Fibroblast of villous mesenchyme (primary cell): ENCODE data around the gene GRIK2. TPM values are rescaled to one million over a fixed set of nuclear protein-coding genes. Genes with fewer than 3 reads are reported as not detected.

Experiments
- DNase-seq: peaks from one replicate; pipeline ENCODE4 v3.0.0-alpha.2; 2010; ENCODE audit warnings: low read depth
- H3K4me3 ChIP-seq: 2 replicates; pipeline ENCODE4 v1.5.1; 2011; ENCODE audit warnings: low read depth, mild to moderate bottlenecking, low read length
- total RNA-seq: library from RNA; depleted of rRNA; stranded (reverse); fragments of >200 nt; gene quantifications from 2 replicates; pipeline ENCODE4 v1.2.3, GENCODE V29; 2012
- TF ChIP-seq, protein P1 (sequence below): IDR thresholded peaks from 2 replicates; pipeline ENCODE4 v1.5.1; 2012; ENCODE audit warnings: low read depth, mild to moderate bottlenecking, low read length; ENCODE audit not compliant: insufficient read depth

The GRIK2 gene
- total RNA-seq, 1 donor = 15.1 TPM

GRCh38 chr6:102114402-102114801, 720.9 kb downstream of the GRIK2 start:
- DNase-seq = no peak
- no peak overlapping the region for H3K4me3 ChIP-seq
- TF ChIP-seq, protein P1, sequence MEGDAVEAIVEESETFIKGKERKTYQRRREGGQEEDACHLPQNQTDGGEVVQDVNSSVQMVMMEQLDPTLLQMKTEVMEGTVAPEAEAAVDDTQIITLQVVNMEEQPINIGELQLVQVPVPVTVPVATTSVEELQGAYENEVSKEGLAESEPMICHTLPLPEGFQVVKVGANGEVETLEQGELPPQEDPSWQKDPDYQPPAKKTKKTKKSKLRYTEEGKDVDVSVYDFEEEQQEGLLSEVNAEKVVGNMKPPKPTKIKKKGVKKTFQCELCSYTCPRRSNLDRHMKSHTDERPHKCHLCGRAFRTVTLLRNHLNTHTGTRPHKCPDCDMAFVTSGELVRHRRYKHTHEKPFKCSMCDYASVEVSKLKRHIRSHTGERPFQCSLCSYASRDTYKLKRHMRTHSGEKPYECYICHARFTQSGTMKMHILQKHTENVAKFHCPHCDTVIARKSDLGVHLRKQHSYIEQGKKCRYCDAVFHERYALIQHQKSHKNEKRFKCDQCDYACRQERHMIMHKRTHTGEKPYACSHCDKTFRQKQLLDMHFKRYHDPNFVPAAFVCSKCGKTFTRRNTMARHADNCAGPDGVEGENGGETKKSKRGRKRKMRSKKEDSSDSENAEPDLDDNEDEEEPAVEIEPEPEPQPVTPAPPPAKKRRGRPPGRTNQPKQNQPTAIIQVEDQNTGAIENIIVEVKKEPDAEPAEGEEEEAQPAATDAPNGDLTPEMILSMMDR = no peak

- H3K4me3 ChIP-seq = no peak overlapping the region
- TF ChIP-seq, protein P1 = no peak
- DNase-seq = no peak
Observed at GRCh38 chr6:102115911-102116310, 722.4 kb downstream of the GRIK2 start.

- DNase-seq = no peak
Observed at GRCh38 chr6:102118034-102118433, 724.5 kb downstream of the GRIK2 start.

More at GRCh38 chr6:102118034-102118433, 724.5 kb downstream of the GRIK2 start:
- no peak overlapping the region for H3K4me3 ChIP-seq
- TF ChIP-seq, protein P1 = no peak
